Measurements from ENCODE around the gene UQCRQ.

DNA sequence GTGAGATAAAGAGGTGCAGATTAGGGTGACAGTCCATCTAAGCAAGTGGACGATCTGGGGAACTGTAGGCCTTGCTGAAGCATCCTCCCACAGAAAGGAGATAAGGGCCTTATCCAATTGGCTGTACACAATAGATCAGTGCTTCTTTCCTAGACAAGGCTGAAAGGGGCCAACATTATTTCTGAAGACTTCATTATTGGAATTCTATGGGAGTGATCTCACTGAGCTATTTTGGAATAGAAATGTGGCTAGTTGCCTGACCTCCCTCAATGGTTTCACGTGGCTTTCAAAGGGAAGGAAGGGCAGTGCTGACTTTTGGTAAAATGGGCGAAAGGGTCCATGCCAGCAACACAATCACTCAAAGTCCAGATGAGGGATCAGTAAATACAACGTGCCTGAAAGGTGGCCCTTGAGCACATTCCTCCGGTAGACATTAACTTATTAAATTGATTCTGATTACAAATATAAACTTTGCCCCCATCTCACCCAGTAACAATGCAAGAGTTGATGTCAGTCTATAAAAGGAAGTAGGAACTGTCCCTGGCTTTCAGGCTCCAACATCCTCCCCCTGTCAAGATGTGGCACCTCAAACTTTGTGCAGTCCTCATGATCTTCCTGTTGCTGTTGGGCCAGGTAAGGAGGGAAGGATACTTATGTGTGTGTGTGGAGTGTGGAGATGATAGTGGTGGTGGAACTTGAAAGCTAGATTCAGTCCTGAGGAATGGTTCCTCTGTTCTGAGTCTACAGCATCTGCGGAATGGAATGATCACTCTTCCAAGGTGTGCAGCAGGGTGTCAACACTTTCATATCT lies 6.9 kb downstream of the UQCRQ start, which contains the start of gene LEAP2:
- TF ChIP-seq POLR2A (IDR thresholded peaks at IDR 0.05), result no peak
- TF ChIP-seq, protein P1, sequence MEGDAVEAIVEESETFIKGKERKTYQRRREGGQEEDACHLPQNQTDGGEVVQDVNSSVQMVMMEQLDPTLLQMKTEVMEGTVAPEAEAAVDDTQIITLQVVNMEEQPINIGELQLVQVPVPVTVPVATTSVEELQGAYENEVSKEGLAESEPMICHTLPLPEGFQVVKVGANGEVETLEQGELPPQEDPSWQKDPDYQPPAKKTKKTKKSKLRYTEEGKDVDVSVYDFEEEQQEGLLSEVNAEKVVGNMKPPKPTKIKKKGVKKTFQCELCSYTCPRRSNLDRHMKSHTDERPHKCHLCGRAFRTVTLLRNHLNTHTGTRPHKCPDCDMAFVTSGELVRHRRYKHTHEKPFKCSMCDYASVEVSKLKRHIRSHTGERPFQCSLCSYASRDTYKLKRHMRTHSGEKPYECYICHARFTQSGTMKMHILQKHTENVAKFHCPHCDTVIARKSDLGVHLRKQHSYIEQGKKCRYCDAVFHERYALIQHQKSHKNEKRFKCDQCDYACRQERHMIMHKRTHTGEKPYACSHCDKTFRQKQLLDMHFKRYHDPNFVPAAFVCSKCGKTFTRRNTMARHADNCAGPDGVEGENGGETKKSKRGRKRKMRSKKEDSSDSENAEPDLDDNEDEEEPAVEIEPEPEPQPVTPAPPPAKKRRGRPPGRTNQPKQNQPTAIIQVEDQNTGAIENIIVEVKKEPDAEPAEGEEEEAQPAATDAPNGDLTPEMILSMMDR (IDR thresholded peaks at IDR 0.05), result no peak

Data from adrenal gland (tissue), 5 donors.